GM12878 (cell line): ENCODE data around the gene SHCBP1L. TPM values are rescaled to one million over a fixed set of nuclear protein-coding genes. Genes with fewer than 3 reads are reported as not detected.

Experiments
- ATAC-seq: fragments of 200-7000 bp; cut with Tn5 transposase; 3 replicates; pipeline ENCODE4 v1.9.1; 2020; ENCODE audit warnings: mild to moderate bottlenecking, moderate library complexity
- BruUV-seq: library from RNA; stranded (reverse); fragments of 400-500 nt; replicated peaks from 2 replicates; lab custom pipeline; 2021; lab: Mats Ljungman, UMichigan
- CTCF ChIA-PET: fragments of 300-600 bp; sonication (Branson Sonifier 250); formaldehyde crosslinking; extraction: SDS; loops from one replicate; lab custom pipeline; 2021; ENCODE audit warnings: inconsistent platforms; lab: Yijun Ruan, JAX
- POLR2A ChIA-PET: fragments of 350-600 bp; formaldehyde crosslinking; extraction: SDS; loops from one replicate; lab custom pipeline; 2021; ENCODE audit warnings: inconsistent platforms; lab: Charles Lee
- RAD21 ChIA-PET: fragments of 300-600 bp; sonication (Branson Sonifier 250); formaldehyde crosslinking; loops from one replicate; lab custom pipeline; 2023; ENCODE audit warnings: antibody characterized with exemption; ENCODE audit not compliant: unreplicated experiment; lab: Charles Lee
- SMC1A ChIA-PET: fragments of 300-600 bp; sonication (Branson Sonifier 250); formaldehyde crosslinking; loops from one replicate; lab custom pipeline; 2023; ENCODE audit not compliant: unreplicated experiment, uncharacterized antibody; lab: Charles Lee
- DNase-seq: peaks from one replicate; pipeline ENCODE4 v3.0.0-alpha.2; 2011; ENCODE audit warnings: low read depth, low spot score
- FAIRE-seq: peaks from 3 replicates; lab custom pipeline; 2011; peaks lifted over from hg19 to GRCh38; lab: Jason Lieb, UNC
- H2AFZ ChIP-seq: 2 replicates; pipeline ENCODE4 v1.6.0; 2011; ENCODE audit warnings: low read depth, low read length, control low read depth; ENCODE audit not compliant: control insufficient read depth
- H3K27ac ChIP-seq: 2 replicates; pipeline ENCODE4 v1.5.1; 2011; ENCODE audit warnings: control low read depth; ENCODE audit not compliant: control insufficient read depth, insufficient read depth
- H3K27me3 ChIP-seq, 2 experiments: replicated peaks in 1 of 2; 2 replicates each; pipeline versions ENCODE4 v1.6.0 to v1.6.1; 2011; ENCODE audit warnings: low read length in 1 of 2; ENCODE audit not compliant: control insufficient read depth in 2 of 2, insufficient read depth in 2 of 2
- H3K36me3 ChIP-seq, 2 experiments: 2 replicates each; pipeline ENCODE4 v1.5.1; 2011; ENCODE audit warnings: low read length in 1 of 2; ENCODE audit not compliant: control insufficient read depth in 2 of 2, insufficient read depth in 2 of 2
- H3K4me1 ChIP-seq: 2 replicates; pipeline ENCODE4 v1.6.1; 2011; ENCODE audit warnings: mild to moderate bottlenecking, low read length, moderate library complexity, mixed read lengths; ENCODE audit not compliant: control insufficient read depth, insufficient read depth
- H3K4me2 ChIP-seq: 2 replicates; pipeline ENCODE4 v1.6.0; 2011; ENCODE audit warnings: control low read depth; ENCODE audit not compliant: control insufficient read depth, insufficient read depth
- H3K4me3 ChIP-seq: fragments of 200-600 bp; sonication (generic); 2 replicates; pipeline ENCODE4 v1.5.1; 2016
- H3K79me2 ChIP-seq: 2 replicates; pipeline ENCODE4 v1.6.0; 2011; ENCODE audit warnings: low read length; ENCODE audit not compliant: control insufficient read depth, insufficient read depth
- H3K9ac ChIP-seq: 2 replicates; pipeline ENCODE4 v1.8.0; 2011; ENCODE audit warnings: low read length, control low read depth, mixed read lengths; ENCODE audit not compliant: control insufficient read depth, insufficient read depth
- H3K9me3 ChIP-seq: replicated peaks from 3 replicates; pipeline ENCODE4 v1.5.1; 2011; ENCODE audit warnings: mild to moderate bottlenecking, low read length; ENCODE audit not compliant: control insufficient read depth, insufficient read depth
- H4K20me1 ChIP-seq: 2 replicates; pipeline ENCODE4 v1.6.0; 2011; ENCODE audit not compliant: control insufficient read depth, insufficient read depth
- BCL11A ChIP-seq: IDR thresholded peaks from 2 replicates; pipeline ENCODE4 v1.6.1; 2011; ENCODE audit warnings: low read depth, low read length
- CEBPB ChIP-seq, 2 experiments: fragments of 150-350 bp in 1 of 2; IDR thresholded peaks; 2 replicates each; pipeline ENCODE4 v1.6.1; 2012 to 2014; ENCODE audit warnings: low read depth in 2 of 2, low read length in 2 of 2, borderline replicate concordance in 1 of 2, inconsistent platforms in 1 of 2
- FOXK2 ChIP-seq: fragments of 450-650 bp; IDR thresholded peaks from 2 replicates; pipeline ENCODE4 v1.6.1; 2017; ENCODE audit warnings: mild to moderate bottlenecking, moderate library complexity
- IRF4 ChIP-seq: IDR thresholded peaks from 2 replicates; pipeline ENCODE4 v1.6.1; 2011; ENCODE audit warnings: low read depth, low read length
- JUNB ChIP-seq: IDR thresholded peaks from 2 replicates; pipeline ENCODE4 v1.6.1; 2016; ENCODE audit warnings: antibody characterized with exemption, mild to moderate bottlenecking
- KAT2A ChIP-seq: conservative IDR thresholded peaks from 2 replicates; pipeline ENCODE4 v1.6.1; 2011; ENCODE audit warnings: low read depth, low read length; ENCODE audit not compliant: control insufficient read depth
- MYC ChIP-seq: IDR thresholded peaks from 2 replicates; pipeline ENCODE4 v1.6.1; 2011; ENCODE audit warnings: mild to moderate bottlenecking, low read length, moderate library complexity, inconsistent platforms; ENCODE audit not compliant: insufficient read depth, insufficient replicate concordance, insufficient read length, severe bottlenecking
- NFIC ChIP-seq: IDR thresholded peaks from 2 replicates; pipeline ENCODE4 v1.6.1; 2012; ENCODE audit warnings: low read depth, mild to moderate bottlenecking, inconsistent platforms, low read length, moderate library complexity
- NR2F1 ChIP-seq: fragments of 450-650 bp; conservative IDR thresholded peaks from 2 replicates; pipeline ENCODE4 v1.6.1; 2017; ENCODE audit warnings: mild to moderate bottlenecking
- RELA ChIP-seq: fragments of 450-650 bp; IDR thresholded peaks from 2 replicates; pipeline ENCODE4 v1.8.0; 2014; ENCODE audit warnings: borderline replicate concordance; ENCODE audit not compliant: partially characterized antibody
- STAT1 ChIP-seq: fragments of 450-650 bp; conservative IDR thresholded peaks from 2 replicates; pipeline ENCODE4 v1.6.1; 2014; ENCODE audit warnings: antibody characterized with exemption, mild to moderate bottlenecking
- TCF12 ChIP-seq: IDR thresholded peaks from 2 replicates; pipeline ENCODE4 v1.6.1; 2011; ENCODE audit warnings: low read depth, mild to moderate bottlenecking, low read length
- WGBS: methylation state at CpG from one replicate; pipeline ENCODE4 v1.1.6; 2016; ENCODE audit warnings: low lambda C conversion rate; ENCODE audit not compliant: insufficient replicate concordance, insufficient coverage; ENCODE audit errors: missing lambda C conversion rate; 5-methylcytosine and 5-hydroxymethylcytosine counted together
- in situ Hi-C: fragments of 300-500 bp; cut with MboI; formaldehyde crosslinking; loops from 9 replicates; pipeline ENCODE4 v1.14.3; 2018; ENCODE audit warnings: mixed read lengths
- intact Hi-C: fragments of 100-400 bp; cut with micrococcal nuclease; formaldehyde crosslinking; loops from one replicate; pipeline ENCODE4 v1.14.2; 2022; ENCODE audit not compliant: unreplicated experiment
- polyA plus RNA-seq, 11 experiments: library from polyadenylated mRNA; depleted of rRNA in 4 of 11; unstranded in 6 of 11; stranded (reverse) in 5 of 11; fragments of >200 nt; fragmentation: Nextera tagmentation in 4 of 11; fragmentation: Illumina TruSeq in 1 of 11; extraction: Ambion mirVana in 4 of 11; extraction: Trizol in 1 of 11; gene quantifications; 1 replicate in 1 of 11; 2 replicates in 10 of 11; pipeline versions ENCODE4 v1.2.1 to v1.2.3, GENCODE V29; 2011 to 2016; ENCODE audit warnings: inconsistent platforms in 2 of 11, missing spikeins in 2 of 11, low read depth in 1 of 11
- total RNA-seq, 4 experiments: library from RNA; depleted of rRNA in 3 of 4; stranded (reverse); fragments of >200 nt in 3 of 4; fragmentation: Illumina TruSeq in 1 of 4; extraction: Trizol in 1 of 4; gene quantifications; 2 replicates each; pipeline versions ENCODE4 v1.2.1 to v1.2.3, GENCODE V29; 2013 to 2021
- TF ChIP-seq, protein P1 (sequence below): fragments of 450-650 bp; IDR thresholded peaks from 2 replicates; pipeline ENCODE4 v1.6.1; 2016; ENCODE audit warnings: mild to moderate bottlenecking, moderate library complexity, borderline replicate concordance

The SHCBP1L gene
- total and polyA plus RNA-seq, 10 of the 15 experiments (the other 5 are each of a cell fraction or from before 2014, with no cell fraction given) = not detected

DNA sequence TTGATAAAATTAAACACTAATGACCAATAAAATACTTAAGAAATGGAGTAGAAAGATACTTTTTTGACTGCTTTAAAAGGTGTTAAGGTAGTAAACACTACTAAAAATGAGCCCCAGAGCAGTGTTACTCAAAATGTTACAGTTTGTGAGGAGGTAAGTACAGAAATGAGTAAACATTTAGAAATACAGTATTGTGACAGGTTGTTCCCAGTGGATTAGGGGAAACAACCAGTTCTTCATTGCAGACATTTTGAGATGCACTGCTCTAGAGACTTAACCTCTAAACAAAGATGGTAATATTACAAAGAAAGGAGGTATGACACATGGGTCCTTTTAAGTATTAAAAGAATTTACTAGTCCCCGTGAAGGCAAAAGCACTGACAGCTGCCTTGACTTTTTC, 101.1 kb downstream of the SHCBP1L start:
- RAD21 ChIA-PET = no interaction called here
- Histone ChIP-seq H2AFZ (no peak overlapping the region), H3K4me2 (no peak overlapping the region), H3K9me3 (no peaks in the 10 kb centered on the region), H3K27me3 (no peaks in the 10 kb centered on the region), H3K27ac (no peak overlapping the region), H3K79me2 (peaks cover 42% of the 10 kb centered on the region), H3K4me3 (no peak overlapping the region), H3K36me3 (peaks cover 13 to 55% of the 10 kb centered on the region in 2 experiments), H4K20me1 (peaks cover 8% of the 10 kb centered on the region), H3K4me1 (peaks cover 8% of the 10 kb centered on the region), H3K9ac (no peak overlapping the region)
- 4% methylated on average over 1 of the region's 1 CpG for WGBS
- BruUV-seq = no TSS peak
- DNase-seq = no peak
- in situ Hi-C loops (loop anchor here (5.0 kb wide), 1 partner anchor 35 kb away; no protein-coding TSS in a partner anchor), intact Hi-C loops (no loop called here)
- FAIRE-seq = no peak
- POLR2A ChIA-PET = no interaction called here
- SMC1A ChIA-PET = no interaction called here
- CTCF ChIA-PET = no interaction called here
- ATAC-seq = peak; percentile 25; the same call in 2 of the 3 replicates
- TF ChIP-seq NFIC (no peak), CEBPB (IDR thresholded peaks at IDR 0.05; ENCODE audit: borderline replicate concordance in 1 of 2, low read depth in 2 of 2, low read length in 2 of 2) (no peak), KAT2A (no peak), FOXK2 (no peak), TCF12 (no peak), MYC (no peak), BCL11A (no peak), STAT1 (no peak), IRF4 (peak; percentile 39; the same call in 1 of the 2 replicates), RELA (no peak), NR2F1 (no peak), JUNB (peak; percentile 68)
- TF ChIP-seq, protein P1, sequence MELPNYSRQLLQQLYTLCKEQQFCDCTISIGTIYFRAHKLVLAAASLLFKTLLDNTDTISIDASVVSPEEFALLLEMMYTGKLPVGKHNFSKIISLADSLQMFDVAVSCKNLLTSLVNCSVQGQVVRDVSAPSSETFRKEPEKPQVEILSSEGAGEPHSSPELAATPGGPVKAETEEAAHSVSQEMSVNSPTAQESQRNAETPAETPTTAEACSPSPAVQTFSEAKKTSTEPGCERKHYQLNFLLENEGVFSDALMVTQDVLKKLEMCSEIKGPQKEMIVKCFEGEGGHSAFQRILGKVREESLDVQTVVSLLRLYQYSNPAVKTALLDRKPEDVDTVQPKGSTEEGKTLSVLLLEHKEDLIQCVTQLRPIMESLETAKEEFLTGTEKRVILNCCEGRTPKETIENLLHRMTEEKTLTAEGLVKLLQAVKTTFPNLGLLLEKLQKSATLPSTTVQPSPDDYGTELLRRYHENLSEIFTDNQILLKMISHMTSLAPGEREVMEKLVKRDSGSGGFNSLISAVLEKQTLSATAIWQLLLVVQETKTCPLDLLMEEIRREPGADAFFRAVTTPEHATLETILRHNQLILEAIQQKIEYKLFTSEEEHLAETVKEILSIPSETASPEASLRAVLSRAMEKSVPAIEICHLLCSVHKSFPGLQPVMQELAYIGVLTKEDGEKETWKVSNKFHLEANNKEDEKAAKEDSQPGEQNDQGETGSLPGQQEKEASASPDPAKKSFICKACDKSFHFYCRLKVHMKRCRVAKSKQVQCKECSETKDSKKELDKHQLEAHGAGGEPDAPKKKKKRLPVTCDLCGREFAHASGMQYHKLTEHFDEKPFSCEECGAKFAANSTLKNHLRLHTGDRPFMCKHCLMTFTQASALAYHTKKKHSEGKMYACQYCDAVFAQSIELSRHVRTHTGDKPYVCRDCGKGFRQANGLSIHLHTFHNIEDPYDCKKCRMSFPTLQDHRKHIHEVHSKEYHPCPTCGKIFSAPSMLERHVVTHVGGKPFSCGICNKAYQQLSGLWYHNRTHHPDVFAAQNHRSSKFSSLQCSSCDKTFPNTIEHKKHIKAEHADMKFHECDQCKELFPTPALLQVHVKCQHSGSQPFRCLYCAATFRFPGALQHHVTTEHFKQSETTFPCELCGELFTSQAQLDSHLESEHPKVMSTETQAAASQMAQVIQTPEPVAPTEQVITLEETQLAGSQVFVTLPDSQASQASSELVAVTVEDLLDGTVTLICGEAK = no peak
